HepG2 (cell line): ENCODE results near the gene TPD52L2. TPM values are rescaled to one million over a fixed set of nuclear protein-coding genes. Genes with fewer than 3 reads are reported as not detected.

Source experiments
- AGO1 ChIP-seq: fragments of 200-400 bp; formaldehyde crosslinking; IDR thresholded peaks from 2 replicates; pipeline ENCODE4 v1.6.1; 2017; ENCODE audit warnings: mild to moderate bottlenecking, low read depth, low read length, moderate library complexity; ENCODE audit not compliant: poor library complexity, severe bottlenecking
- ERF ChIP-seq: IDR thresholded peaks from 2 replicates; pipeline ENCODE4 v1.6.1; 2018; ENCODE audit warnings: missing biosample characterization, missing genetic modification reagents
- HDAC6 ChIP-seq: fragments of 200-600 bp; sonication (generic); IDR thresholded peaks from 2 replicates; pipeline ENCODE4 v1.7.0; 2017; ENCODE audit warnings: mild to moderate bottlenecking, antibody characterized with exemption, low read length, low read depth
- KLF16 ChIP-seq, 2 experiments: sonication (generic) in 1 of 2; formaldehyde crosslinking in 1 of 2; IDR thresholded peaks; 2 replicates each; pipeline versions ENCODE4 v1.6.1 to v1.8.0; 2016 to 2023; ENCODE audit warnings: missing genetic modification reagents in 2 of 2, missing compliant biosample characterization in 1 of 2
- LCORL ChIP-seq, 2 experiments: fragments of 450-650 bp in 1 of 2; sonication (generic) in 1 of 2; formaldehyde crosslinking in 1 of 2; IDR thresholded peaks; 2 replicates each; pipeline versions ENCODE4 v1.5.0 to v1.6.1; 2017 to 2020; ENCODE audit warnings: antibody characterized with exemption in 1 of 2, missing genetic modification reagents in 1 of 2
- MEIS2 ChIP-seq: sonication (generic); formaldehyde crosslinking; IDR thresholded peaks from 2 replicates; pipeline ENCODE4 v1.9.0; 2021; ENCODE audit warnings: mild to moderate bottlenecking, missing genetic modification reagents
- TOE1 ChIP-seq: sonication (generic); formaldehyde crosslinking; IDR thresholded peaks from 2 replicates; pipeline ENCODE4 v1.4.0; 2020; ENCODE audit warnings: mild to moderate bottlenecking, missing genetic modification reagents
- TSC22D2 ChIP-seq: sonication (generic); formaldehyde crosslinking; IDR thresholded peaks from 2 replicates; pipeline ENCODE4 v1.5.1; 2020; ENCODE audit warnings: missing genetic modification reagents, mild to moderate bottlenecking, borderline replicate concordance
- ZNF138 ChIP-seq: sonication (generic); formaldehyde crosslinking; IDR thresholded peaks from 2 replicates; pipeline ENCODE4 v1.5.0; 2020; ENCODE audit warnings: mild to moderate bottlenecking, low read depth, missing genetic modification reagents
- ZNF326 ChIP-seq: sonication (generic); formaldehyde crosslinking; IDR thresholded peaks from 2 replicates; pipeline ENCODE4 v1.4.0; 2020; ENCODE audit warnings: missing genetic modification reagents, borderline replicate concordance
- ZNF414 ChIP-seq: sonication (generic); formaldehyde crosslinking; IDR thresholded peaks from 2 replicates; pipeline ENCODE4 v1.5.0; 2020; ENCODE audit warnings: missing genetic modification reagents
- ZNF547 ChIP-seq: sonication (generic); formaldehyde crosslinking; IDR thresholded peaks from 2 replicates; pipeline ENCODE4 v1.5.1; 2020; ENCODE audit warnings: mild to moderate bottlenecking, missing genetic modification reagents
- ZNF558 ChIP-seq: sonication (generic); formaldehyde crosslinking; IDR thresholded peaks from 2 replicates; pipeline ENCODE4 v1.9.0; 2022; ENCODE audit warnings: mild to moderate bottlenecking, missing genetic modification reagents, borderline replicate concordance
- ZNF564 ChIP-seq: sonication (generic); formaldehyde crosslinking; IDR thresholded peaks from 2 replicates; pipeline ENCODE4 v1.8.1; 2023; ENCODE audit warnings: mild to moderate bottlenecking, missing genetic modification reagents
- ZNF678 ChIP-seq: sonication (generic); formaldehyde crosslinking; IDR thresholded peaks from 2 replicates; pipeline ENCODE4 v1.4.0; 2020; ENCODE audit warnings: mild to moderate bottlenecking, missing genetic modification reagents
- ZNF720 ChIP-seq: sonication (generic); formaldehyde crosslinking; IDR thresholded peaks from 2 replicates; pipeline ENCODE4 v1.4.0; 2020; ENCODE audit warnings: missing genetic modification reagents
- ZNF781 ChIP-seq: sonication (generic); formaldehyde crosslinking; IDR thresholded peaks from 2 replicates; pipeline ENCODE4 v1.5.1; 2020; ENCODE audit warnings: borderline replicate concordance, mild to moderate bottlenecking, missing genetic modification reagents; ENCODE audit errors: not compliant biosample characterization
- polyA plus RNA-seq, 8 experiments: library from polyadenylated mRNA; depleted of rRNA in 3 of 8; stranded (reverse) in 7 of 8; unstranded in 1 of 8; fragments of >200 nt; fragmentation: Illumina TruSeq in 4 of 8; extraction: Trizol in 4 of 8; gene quantifications; 2 replicates each; pipeline versions ENCODE4 v1.2.1 to v1.2.3, GENCODE V29; 2011 to 2016; ENCODE audit warnings: low read depth in 4 of 8, missing spikeins in 1 of 8, mixed read lengths in 1 of 8; ENCODE audit not compliant: insufficient read depth in 1 of 8
- total RNA-seq, 5 experiments: library from RNA; depleted of rRNA; stranded (reverse); fragments of >200 nt; fragmentation: Illumina TruSeq; extraction: Trizol; gene quantifications; 2 replicates each; pipeline ENCODE4 v1.2.3, GENCODE V29; 2016; ENCODE audit warnings: low read depth in 1 of 5
- TF ChIP-seq, protein P1 (sequence below): sonication (generic); formaldehyde crosslinking; IDR thresholded peaks from 2 replicates; pipeline ENCODE4 v1.8.0; 2022; ENCODE audit warnings: mild to moderate bottlenecking, missing genetic modification reagents; ENCODE audit not compliant: insufficient replicate concordance
- TF ChIP-seq, protein P2 (sequence below): sonication (generic); formaldehyde crosslinking; IDR thresholded peaks from 2 replicates; pipeline ENCODE4 v1.8.0; 2022; ENCODE audit warnings: low read depth, missing genetic modification reagents
- TF ChIP-seq, protein P3 (sequence below): sonication (generic); formaldehyde crosslinking; IDR thresholded peaks from 2 replicates; pipeline ENCODE4 v1.4.0; 2020; ENCODE audit warnings: mild to moderate bottlenecking, missing genetic modification reagents
- TF ChIP-seq, protein P4 (sequence below): IDR thresholded peaks from 2 replicates; pipeline ENCODE4 v1.6.1; 2016; ENCODE audit warnings: missing biosample characterization, missing genetic modification reagents, low read depth

The TPD52L2 gene
- total and polyA plus RNA-seq, 2 of the 13 experiments (the other 11 are each of a cell fraction or from before 2014, with no cell fraction given), result 156 to 184 TPM

- TF ChIP-seq, protein P1, sequence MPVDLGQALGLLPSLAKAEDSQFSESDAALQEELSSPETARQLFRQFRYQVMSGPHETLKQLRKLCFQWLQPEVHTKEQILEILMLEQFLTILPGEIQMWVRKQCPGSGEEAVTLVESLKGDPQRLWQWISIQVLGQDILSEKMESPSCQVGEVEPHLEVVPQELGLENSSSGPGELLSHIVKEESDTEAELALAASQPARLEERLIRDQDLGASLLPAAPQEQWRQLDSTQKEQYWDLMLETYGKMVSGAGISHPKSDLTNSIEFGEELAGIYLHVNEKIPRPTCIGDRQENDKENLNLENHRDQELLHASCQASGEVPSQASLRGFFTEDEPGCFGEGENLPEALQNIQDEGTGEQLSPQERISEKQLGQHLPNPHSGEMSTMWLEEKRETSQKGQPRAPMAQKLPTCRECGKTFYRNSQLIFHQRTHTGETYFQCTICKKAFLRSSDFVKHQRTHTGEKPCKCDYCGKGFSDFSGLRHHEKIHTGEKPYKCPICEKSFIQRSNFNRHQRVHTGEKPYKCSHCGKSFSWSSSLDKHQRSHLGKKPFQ (CRISPR knock-in tag), result no peak
- TF ChIP-seq ZNF547 (CRISPR knock-in tag) (no peak), MEIS2 (CRISPR knock-in tag) (no peak), ZNF326 (CRISPR knock-in tag) (0 out of 2 replicates have a peak, but pooled peaks have one; percentile 30), ZNF558 (no peak), ZNF414 (no peak), ERF (no peak; the same call in 1 of the 2 replicates), ZNF781 (CRISPR knock-in tag) (no peak), LCORL (IDR thresholded peaks at IDR 0.05) (no peak), LCORL (CRISPR knock-in tag; IDR thresholded peaks at IDR 0.05) (no peak), TSC22D2 (CRISPR knock-in tag) (no peak; the same call in 1 of the 2 replicates), TOE1 (no peak), HDAC6 (no peak), ZNF564 (CRISPR knock-in tag) (no peak), ZNF720 (no peak), KLF16 (CRISPR knock-in tag; IDR thresholded peaks at IDR 0.05) (no peak), ZNF138 (CRISPR knock-in tag) (no peak; the same call in 1 of the 2 replicates), AGO1 (no peak), ZNF678 (CRISPR knock-in tag) (no peak)
- TF ChIP-seq, protein P2, sequence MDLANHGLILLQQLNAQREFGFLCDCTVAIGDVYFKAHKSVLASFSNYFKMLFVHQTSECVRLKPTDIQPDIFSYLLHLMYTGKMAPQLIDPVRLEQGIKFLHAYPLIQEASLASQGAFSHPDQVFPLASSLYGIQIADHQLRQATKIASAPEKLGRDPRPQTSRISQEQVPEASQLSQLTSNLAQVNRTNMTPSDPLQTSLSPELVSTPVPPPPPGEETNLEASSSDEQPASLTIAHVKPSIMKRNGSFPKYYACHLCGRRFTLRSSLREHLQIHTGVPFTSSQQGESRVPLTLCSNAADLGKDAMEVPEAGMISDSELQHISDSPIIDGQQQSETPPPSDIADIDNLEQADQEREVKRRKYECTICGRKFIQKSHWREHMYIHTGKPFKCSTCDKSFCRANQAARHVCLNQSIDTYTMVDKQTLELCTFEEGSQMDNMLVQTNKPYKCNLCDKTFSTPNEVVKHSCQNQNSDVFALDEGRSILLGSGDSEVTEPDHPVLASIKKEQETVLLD (CRISPR knock-in tag), result no peak
- TF ChIP-seq, protein P3, sequence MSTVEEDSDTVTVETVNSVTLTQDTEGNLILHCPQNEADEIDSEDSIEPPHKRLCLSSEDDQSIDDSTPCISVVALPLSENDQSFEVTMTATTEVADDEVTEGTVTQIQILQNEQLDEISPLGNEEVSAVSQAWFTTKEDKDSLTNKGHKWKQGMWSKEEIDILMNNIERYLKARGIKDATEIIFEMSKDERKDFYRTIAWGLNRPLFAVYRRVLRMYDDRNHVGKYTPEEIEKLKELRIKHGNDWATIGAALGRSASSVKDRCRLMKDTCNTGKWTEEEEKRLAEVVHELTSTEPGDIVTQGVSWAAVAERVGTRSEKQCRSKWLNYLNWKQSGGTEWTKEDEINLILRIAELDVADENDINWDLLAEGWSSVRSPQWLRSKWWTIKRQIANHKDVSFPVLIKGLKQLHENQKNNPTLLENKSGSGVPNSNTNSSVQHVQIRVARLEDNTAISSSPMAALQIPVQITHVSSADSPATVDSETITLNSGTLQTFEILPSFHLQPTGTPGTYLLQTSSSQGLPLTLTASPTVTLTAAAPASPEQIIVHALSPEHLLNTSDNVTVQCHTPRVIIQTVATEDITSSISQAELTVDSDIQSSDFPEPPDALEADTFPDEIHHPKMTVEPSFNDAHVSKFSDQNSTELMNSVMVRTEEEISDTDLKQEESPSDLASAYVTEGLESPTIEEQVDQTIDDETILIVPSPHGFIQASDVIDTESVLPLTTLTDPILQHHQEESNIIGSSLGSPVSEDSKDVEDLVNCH (CRISPR knock-in tag), result no peak
- TF ChIP-seq, protein P4, sequence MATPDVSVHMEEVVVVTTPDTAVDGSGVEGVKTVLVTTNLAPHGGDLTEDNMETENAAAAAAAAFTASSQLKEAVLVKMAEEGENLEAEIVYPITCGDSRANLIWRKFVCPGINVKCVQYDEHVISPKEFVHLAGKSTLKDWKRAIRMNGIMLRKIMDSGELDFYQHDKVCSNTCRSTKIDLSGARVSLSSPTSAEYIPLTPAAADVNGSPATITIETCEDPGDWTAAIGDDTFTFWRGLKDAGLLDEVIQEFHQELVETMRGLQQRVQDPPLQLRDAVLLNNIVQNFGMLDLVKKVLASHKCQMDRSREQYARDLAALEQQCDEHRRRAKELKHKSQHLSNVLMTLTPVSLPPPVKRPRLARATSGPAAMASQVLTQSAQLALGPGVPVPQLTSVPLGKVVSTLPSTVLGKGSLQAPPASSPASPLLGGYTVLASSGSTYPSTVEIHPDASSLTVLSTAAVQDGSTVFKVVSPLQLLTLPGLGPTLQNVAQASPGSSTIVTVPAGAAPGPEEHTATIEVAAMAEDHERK (CRISPR knock-in tag), result no peak
Observed at GRCh38 chr20:63863021-63863797, 1.9 kb upstream of the TPD52L2 start (continued).
